Smooth muscle cell of bladder (primary cell): ENCODE data around the gene OR8B2. TPM values are rescaled to one million over a fixed set of nuclear protein-coding genes. Genes with fewer than 3 reads are reported as not detected.

Source experiments
- total RNA-seq: library from RNA; depleted of rRNA; stranded (reverse); fragments of >200 nt; gene quantifications from 2 replicates; pipeline ENCODE4 v1.2.3, GENCODE V29; 2014

OR8B2 gene
- total RNA-seq: not detected in 2 replicates

DNA sequence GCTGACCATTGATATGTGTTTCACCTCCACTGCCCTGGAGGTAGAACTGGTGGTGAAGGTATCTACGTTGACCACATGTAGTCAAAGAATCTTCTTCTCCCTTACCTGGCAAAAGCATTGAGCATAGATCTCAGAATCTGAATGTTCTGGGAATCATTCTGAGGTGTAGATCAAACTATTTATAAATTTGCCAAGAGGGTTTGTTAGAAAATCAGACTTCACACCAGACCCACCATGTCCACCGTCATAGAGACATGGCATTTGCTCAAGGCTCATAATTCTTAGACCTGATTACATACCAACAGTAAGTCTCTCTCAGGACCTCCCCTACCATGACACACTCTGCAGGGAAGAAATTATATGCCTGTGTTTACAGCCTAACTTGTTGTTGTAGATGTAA, at the start of gene OR8B2:
Gene OR8B2, minus strand, starts transcription at position 101 of the 400 bp plus-strand sequence. CDS start 1,156 bp downstream, outside the sequence.

GRCh38 chr11:124424384-124424921, 40.2 kb upstream of the OR8B2 start, which contains the start of gene OR8B4:
Gene OR8B4 (minus strand): TSS chr11:124424871. CDS start chr11:124424871, 0 bp downstream.

DNA sequence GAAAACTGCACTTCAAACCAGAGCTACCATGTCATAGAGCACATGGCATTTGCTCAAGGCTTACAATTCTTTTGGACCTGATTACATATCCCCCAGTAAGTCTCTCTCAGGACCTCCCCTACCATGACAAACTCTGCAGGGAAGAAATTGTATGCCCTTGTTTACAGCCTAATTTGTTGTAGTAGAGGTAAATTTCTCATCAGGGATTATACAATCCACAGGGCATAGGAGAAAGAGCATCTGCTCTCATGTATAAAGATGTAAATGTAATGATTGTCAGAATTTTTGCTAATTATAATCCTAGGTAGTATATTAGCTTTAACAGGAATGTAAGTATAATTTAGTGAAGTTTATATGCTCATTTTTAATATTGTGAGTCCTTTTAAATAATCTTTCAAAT, 14.6 kb upstream of the OR8B2 start, which contains the start of gene OR8B3:
Gene OR8B3, minus strand, starts transcription at position 101 of the 400 bp plus-strand sequence. CDS start 1,673 bp downstream, outside the sequence.

Other genes starting within 250 kb of the OR8B2 start
- gene OR10D3, start 201.2 kb downstream of the OR8B2 start, total RNA-seq: not detected in 2 replicates
- not detected in 2 replicates for gene OR8G1, start 143.4 kb downstream of the OR8B2 start, total RNA-seq
- gene OR8G5, start 128.1 kb downstream of the OR8B2 start, total RNA-seq: not detected in 2 replicates
- not detected in 2 replicates for gene OR8D1, start 70.5 kb downstream of the OR8B2 start, total RNA-seq
- not detected in 2 replicates for gene OR8D2, start 64.3 kb downstream of the OR8B2 start, total RNA-seq
- gene OR8B3, start 14.5 kb upstream of the OR8B2 start, total RNA-seq: not detected in 2 replicates
- gene OR8B4, start 40.4 kb upstream of the OR8B2 start, total RNA-seq: not detected in 2 replicates
- not detected in 2 replicates for gene OR8B8, start 61.2 kb upstream of the OR8B2 start, total RNA-seq
- gene OR8B12, start 159.2 kb upstream of the OR8B2 start, total RNA-seq: not detected in 2 replicates
- not detected in 2 replicates for gene OR8A1, start 185.5 kb upstream of the OR8B2 start, total RNA-seq
- not detected in 2 replicates for gene PANX3, start 226.9 kb upstream of the OR8B2 start, total RNA-seq
- 22.9 and 24.6 TPM in 2 replicates for gene TBRG1, start 238.4 kb upstream of the OR8B2 start, total RNA-seq